ENCODE data around the gene GLS.

Gene GLS

DNA sequence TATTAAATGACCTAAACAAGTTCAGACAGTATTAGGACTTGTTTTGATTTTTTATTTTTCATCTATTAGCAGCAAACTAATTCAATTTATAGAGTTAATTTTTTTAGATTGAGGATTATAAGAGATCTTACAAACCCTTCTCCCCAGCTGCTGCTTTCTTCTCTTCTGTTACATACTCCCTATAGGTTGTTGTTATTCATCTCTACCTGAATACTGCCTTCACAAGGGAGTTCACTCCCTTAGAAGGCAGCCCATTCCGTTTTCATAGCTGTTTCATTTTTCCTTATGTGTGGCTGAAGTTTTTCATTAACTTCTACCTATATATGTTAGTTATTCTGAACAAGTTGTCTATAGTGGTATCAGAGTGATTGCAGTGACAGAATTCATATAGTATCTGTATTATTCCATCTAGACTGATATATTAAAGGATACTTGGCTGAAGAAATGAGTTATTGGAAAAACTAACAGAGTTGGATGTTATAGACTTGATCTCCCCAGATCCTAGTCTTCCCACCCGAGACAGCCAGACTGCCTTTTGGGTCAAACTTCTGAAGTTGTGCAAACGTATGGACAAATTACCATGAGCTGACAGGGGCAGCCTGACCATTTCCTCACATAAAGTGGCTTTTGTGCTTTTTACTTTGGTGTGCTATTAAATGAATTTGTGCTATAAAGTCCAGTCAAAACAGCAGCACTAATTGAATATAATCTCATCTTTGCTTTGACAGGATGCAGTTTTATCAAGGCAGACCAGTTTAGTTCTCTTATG, 8.7 kb downstream of the GLS start:
- DNase-seq: no peak

DNA sequence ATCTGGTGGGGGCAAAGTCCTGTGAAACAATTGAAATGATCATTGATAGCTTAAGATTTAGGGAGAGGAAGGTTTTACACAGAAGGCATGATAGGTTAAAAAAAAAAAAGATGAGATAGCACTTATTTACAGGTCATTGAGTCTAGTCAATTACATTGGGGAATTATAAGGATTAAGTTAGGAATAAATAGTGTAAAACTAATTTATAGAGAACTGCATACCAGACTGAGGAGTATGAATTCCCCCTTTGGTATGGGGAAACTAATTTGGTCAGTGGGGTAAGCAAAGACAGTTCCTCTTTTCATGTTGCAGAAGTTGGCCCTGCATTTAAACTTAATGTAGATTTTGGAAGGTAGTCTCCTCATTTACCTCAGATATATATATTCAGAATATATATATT, 10.8 kb downstream of the GLS start:
- no peak for DNase-seq

DNA sequence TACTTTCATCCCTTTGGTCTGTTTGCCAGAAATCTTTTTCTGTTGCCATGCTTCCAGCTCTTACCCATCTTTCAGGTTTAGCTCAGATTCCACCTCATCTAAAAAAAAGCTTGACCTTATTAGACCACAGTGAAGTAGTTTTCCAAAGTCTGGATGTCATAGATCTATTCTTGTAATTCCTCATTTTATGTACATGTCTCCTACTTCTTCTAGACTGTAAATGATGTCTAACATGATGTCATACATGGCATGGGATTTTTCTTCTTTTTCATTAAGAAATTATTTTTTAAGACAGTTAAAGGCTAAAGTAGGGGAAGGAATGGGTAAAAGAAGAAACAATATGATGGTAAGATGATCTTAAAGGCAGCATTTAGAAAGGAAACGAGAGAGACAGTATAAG, 11.3 kb downstream of the GLS start:
- DNase-seq: no peak

DNA sequence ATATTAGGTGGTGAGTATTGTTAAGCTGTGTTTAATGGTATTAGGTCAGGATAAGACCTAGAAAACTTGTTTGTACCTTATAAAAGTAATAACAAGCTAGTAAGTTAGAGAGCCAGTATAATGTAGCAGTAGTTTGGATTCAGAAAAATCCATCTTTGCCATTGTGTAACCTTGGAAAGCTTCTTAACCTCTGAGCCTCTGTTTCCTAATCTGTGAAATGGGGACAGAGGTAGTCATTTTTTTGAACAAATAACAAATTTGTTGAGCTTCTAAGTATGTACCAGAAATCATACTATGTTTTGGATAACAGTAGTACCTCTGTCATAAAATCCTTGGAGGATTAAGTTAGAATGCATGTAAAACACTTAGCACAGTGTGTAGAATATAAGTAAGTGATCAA, 12.5 kb downstream of the GLS start:
- DNase-seq: no peak

DNA sequence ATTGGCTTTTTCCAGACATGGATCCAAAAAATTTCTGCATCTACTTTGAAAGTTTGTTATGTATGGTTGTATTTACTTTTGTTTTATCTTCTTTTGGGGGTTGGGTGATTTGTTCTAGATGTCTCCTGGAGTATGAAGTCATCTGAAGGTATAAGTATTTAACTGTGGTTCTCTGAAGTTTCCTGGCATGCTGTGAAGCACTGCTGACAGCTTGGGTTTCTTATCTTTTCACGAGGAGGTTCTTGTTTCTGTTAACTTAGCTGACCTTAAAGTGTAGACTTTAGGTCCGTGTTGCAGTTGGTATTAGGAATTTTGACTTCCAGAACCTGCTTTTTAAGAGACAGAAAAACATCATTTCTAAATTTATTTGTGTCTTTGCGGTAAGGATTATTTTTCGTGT, 15.9 kb downstream of the GLS start:
- no peak for DNase-seq

DNA sequence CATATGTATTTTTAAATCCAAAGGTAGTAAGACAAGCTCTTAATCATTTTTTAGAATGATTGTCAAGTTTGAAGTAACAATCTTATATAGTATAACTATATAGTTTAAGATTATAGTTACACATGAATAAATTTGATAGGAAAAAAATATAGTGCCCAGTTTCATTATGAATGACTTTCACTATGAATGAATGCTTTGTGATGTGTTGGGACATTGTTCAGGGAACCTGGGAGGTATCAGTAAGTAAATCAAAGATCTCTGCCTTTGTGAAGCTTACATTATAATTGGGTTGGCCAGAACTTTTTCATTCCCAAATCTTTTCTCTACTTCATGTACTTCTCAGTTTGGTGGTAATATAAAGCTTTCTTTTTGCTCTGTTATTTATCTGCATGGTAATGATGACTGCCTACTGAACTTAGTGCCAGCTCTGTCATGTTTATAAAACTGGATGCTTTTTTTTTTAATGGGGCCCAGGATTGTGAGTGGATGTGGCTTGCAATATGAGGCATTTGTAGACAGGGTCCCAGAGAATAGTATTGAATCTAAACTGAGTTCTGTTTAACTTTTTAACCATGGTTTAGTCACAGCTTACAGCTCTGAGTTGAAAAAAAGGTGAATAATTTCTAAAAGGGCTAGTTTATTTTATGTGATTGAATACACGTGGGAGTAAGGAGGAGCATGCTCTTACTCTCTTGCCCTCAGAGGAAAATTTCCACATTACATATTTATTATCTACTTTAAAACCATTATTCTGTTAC, 23.3 kb downstream of the GLS start:
- no peak for DNase-seq

DNA sequence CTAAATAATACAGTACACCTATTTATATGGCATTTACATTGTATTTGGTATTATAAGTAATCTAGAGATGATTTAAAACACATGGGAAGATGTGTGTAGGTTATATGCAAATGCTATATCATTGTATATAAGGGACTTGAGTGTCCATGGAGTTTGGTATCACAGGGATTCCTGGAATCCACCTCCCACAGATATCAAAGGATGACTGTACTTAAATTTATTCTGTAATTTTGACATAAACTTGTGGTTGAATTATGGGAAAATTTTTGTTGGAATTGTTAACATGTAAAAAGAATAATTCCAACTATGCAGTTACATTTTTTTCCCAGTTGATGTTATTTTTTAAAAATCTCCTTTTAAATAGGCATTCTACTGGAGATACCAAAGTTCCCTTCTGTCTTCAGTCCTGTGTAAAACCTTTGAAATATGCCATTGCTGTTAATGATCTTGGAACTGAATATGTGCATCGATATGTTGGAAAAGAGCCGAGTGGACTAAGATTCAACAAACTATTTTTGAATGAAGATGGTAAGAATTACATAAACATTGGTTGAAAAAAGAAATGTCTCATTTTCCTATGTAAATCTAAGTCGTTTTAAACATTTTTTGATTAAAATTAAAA, 24.1 kb downstream of the GLS start:
- DNase-seq: peak; percentile 75

DNA sequence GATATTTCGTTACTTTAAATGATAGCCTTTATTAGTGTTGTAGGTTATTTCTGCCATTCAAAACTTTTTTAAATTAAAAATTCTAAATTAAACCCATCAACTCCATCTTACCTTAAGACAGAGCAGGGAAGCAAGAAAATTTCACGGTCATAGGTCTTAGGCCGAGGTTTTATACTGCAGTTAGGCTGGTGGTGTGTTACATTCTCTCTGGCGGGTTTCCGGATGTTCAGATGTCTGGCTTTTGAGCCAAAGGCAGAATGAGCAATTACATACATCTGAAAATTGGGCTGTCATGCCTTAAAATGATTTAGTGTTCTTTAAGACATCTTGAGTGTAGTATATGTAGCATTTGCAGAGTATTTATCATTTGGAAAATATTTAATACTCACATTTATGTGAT, 27.9 kb downstream of the GLS start:
- DNase-seq: no peak

DNA sequence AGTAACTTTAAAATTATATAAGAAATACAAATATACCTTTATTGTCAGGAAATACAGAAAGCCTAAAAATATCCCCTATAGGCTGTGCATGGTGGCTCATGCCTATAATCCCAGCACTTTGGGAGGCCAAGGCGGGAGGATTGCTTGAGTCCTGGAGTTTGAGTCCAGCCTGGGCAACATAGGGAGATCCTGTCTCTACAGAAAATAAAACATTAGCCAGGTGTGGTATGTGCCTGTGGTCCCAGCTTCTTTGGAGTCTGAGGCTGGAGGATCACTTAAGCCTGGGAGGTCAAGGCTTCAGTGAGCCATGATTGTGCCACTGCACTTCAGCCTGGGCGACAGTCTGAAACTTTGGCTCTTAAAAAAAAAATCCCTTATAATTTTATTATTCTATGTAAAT, 29.1 kb downstream of the GLS start:
- no peak for DNase-seq

DNA sequence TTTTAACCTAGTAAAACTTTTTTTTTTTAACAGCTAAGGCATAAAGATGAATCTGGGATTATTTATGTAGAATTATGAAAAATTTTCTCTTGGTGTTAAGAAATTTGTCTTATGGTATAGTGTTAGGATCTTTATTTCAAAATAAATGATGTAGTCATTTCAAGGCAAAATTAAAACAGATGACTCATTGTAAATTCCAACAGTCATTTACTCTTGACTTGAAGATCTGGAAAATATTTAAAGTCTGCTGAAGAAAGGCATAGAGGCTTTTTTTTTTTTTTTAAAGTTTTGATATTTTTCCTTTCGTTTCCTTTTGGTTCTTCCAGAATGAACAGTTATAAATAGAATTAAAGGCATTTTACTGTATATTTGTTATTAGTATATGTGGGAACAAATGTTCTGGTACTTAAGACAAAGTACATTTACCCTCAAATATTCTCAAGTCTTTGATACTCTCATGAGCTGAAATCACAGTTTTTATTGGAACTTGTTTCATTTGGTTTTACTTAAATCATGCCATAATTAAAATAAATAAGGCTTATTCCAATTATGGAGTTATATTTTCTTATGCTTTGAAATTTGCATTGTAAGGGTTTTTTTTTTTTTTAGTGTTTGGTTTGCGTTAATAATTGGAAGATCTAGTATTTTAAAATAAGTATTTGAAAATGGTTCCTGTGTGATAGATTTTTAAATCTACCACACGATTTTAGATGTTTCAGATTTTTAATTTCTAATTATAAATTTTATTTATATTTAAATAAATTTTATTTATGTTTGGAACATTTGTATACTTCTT, 29.9 kb downstream of the GLS start:
- peak; percentile 55 for DNase-seq

DNA sequence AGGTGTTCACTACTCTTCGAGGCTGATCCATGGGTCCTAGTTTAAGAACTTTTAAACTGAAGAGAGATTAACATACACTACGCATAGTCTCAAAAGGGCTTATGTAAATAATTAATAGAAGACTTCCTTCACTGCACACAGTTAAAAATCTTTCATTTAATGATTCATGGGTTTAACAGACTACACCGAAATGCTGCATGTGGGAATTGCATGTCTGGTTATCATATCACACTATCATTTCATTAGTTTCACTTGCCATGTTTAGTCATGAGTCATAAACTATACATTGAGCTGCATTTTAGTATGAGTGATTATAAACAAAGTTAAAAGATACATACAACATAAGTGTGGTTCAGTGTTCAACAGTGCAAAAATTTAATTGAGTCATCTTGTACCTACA, 31.2 kb downstream of the GLS start:
- peak; percentile 48 for DNase-seq

DNA sequence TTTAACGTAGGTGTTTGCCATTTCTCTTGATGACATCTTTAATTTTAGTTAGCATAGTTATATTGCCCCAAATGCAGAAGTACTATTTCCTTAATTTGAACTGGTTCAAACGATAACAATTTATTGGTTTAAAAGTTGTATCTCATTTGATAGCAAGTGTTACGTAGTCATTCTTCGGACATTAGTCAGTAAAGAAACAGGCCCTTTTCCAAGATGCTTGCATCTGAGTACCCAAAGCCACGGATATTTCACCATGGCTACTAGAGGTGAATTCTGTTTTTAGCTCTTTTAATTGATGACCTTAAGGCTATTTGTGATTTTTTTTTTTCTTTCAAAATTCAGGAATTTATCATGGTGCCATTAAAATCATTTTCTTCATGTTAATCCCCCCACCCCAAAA, 32.1 kb downstream of the GLS start:
- peak; percentile 57 for DNase-seq

DNA sequence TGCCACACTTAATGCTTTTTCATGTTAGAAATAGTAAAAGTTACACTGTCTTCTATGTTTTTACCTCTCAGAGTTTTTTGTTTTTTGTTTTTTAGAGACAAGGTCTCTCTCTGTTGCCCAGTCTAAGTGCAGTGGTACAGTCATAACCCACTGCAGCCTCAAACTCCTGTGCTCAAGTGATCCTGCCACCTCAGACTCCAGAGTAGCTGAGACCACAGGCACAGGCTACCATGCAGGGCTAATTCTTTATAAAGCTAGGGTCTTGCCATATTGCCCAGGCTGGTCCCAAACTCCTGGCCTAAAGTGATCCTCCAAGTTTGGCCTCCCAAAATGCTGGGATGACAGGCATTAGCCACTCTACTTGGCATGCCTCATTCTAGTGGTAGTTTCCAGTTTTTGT, 33.1 kb downstream of the GLS start:
- DNase-seq: no peak

DNA sequence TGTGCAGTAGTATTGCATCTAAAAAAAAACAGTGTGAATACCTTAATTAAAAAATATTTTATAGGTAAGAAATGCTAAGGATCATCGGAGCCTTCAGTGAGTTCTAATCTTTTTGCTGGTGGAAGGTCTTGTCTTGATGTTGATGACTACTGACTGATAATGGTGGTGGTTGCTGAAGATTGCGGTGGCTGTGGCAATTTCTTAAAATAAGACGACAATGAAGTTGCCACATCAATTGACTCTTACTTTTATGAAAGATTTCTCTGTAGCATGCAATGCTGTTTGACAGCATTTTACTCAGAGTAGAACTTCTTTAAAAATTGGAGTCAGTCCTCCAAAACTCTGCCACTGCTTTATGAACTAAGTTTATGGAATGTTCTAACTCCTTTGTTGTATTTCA, 36.2 kb downstream of the GLS start:
- no peak for DNase-seq

DNA sequence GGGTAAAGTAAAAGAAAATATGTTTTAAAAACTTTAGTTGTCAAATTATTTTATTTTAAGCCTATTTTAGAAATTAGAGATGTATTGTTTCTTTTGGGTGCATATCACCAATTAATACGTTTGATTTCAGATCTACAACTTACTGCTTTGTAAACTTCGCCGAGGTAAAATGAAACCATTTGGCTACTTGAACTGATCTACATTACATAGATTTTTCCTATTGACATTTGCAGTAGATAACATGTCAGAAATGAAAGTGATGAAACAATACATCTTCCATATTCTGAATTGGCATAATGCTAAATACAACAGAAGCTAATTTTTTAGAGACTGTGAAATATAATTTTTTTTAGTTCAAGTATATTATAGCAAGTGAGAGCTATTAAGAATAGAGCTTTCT, 39.5 kb downstream of the GLS start:
- no peak for DNase-seq

DNA sequence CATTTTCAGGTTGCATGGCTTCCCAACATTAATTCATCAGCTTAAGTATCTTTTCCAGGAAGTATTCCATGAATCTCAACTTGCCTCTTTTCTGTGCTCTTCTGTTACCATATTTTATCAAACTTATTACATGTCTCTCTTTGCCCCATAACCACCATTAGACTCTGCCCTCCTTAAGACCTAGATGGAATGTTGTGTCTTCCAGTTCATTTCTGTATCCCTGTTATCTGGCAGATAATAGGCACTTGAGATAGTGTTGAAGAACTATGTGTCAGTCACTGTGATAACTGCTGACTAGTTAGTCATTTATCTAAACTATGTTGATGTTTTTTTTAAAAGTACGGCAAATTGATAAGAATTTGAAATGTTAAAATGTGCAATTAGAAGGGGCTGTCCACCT, 41.8 kb downstream of the GLS start:
- no peak for DNase-seq

DNA sequence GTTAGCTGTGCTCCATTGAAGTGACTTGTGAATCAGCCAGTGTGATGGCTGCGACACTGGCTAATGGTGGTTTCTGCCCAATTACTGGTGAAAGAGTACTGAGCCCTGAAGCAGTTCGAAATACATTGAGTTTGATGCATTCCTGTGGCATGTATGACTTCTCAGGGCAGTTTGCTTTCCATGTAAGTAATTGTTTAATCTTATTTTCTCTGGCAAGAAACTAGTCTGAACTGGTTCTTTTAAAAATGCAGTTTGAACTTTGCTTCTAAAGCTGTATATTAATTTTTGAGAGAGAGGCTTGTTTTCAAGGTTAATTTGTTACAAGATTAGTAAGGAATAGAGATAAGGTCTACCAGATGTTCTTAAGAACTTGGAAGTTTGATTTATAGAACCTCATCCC, 46.7 kb downstream of the GLS start:
- peak; percentile 60 for DNase-seq

DNA sequence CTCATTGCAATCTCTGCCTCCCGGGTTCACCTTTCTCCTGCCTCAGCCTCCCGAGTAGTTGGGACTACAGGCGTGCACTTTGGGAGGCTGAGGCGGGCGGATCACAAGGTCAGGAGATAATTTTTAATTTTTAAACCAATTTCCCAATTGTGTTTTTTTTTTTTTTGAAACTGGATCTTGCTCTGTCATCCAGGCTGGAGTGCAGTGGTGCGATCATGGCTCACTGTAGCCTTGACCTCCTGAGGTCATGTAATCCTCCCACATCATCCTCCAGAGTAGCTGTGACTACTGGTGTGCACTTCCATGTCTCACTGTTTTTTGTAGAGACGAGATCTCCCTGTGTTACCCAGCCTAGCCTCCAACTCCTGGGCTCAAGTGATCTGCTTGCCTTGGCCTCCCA, 49.3 kb downstream of the GLS start:
- no peak for DNase-seq

DNA sequence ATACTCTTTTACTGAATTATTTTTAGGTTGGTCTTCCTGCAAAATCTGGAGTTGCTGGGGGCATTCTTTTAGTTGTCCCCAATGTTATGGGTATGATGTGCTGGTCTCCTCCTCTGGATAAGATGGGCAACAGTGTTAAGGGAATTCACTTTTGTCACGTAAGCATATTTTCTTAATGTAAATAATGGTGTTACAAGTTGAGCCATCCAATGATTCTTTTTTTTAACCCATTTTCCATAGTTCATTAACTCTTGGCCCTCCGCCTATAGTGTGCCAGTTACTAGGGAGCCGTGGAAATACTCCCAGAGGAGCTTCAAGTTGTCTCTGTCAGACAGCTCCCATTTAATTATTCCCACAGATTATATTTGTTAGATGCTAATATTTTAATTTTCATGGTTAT, 49.8 kb downstream of the GLS start:
- no peak for DNase-seq

DNA sequence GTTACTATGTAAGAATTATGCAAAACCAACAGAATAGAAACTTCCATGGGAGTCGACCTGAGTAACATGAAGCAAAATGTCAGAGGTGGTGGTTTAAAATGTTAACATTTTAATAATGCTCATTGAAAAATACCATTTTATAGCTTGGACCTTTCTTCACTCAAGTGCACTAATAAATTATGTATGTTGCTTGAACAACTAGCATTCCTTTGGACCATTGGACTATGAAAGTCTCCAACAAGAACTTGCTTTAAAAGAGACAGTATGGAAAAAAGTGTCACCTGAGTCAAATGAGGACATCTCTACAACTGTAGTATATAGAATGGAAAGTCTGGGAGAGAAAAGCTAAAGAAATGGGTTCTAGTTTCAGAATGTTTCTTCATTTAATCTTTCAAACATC, 51.9 kb downstream of the GLS start:
- DNase-seq: no peak

DNA sequence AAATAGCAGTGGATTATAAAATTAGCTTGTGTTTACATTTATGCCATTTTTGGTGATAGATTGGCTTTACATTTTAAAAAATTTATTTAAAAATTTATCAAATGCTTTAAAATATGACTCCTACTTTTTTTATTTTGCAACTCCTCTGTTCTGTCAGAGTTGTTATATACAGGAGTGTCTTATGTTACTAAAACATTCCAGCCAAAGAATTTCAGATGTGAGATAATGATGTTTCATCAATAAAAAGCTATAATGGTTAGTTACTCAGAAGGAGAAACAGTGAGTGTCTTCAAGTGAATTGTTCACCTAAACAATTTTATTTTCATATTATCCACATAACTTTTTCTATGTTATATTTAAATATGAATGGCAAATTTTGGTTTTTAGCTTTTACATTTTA, 52.7 kb downstream of the GLS start:
- DNase-seq: no peak

DNA sequence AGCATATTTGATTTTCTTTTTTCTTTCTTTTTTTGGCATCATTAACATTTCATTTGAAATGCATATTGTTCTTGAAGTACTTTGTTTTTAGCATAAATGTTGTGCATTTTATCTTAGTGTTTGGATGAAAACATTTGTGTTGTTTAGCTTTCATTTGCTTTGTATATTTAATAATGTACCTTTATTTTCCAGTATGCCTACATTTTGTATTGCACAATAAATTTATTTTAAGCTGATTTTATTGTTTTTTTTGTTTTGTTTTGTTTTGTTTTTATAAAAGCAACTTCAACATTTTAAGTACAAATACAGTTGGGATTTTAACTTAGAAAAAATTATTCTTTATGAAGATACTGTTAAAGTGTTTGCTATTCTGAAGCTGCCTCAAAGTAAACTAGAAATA, 54.4 kb downstream of the GLS start:
- no peak for DNase-seq

DNA sequence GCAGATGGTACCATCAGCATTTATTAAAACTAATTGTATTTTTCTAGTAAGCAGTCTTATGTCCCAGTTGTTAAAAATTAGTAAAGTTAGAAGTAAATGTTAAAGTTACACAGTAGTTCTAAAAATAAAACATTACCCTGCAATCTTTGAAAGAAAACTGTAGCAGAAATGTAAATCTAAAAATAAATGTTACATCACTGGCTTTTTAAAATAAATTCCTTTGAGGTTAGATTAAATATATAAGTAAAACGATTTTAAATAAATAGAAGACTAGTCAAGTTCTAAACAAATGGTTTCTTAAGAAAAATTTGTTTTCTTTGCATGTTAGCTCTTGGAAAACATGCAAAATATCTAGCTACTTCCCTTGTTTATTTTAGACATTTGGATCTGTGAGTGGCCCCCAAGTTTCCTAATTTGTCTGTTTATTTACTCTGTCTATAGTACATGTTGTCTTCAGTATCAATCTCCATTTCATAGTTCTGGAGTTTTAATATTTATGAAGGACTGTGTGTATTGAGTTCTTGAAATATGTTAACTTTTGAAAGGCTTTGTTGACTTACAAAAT, 58.2 kb downstream of the GLS start:
- no peak for DNase-seq
